GM18508 (cell line): Measurements from ENCODE around the gene MRPL14.
"Not testable (repeated sequence)": the region's sequence is repeated elsewhere in the genome, so short reads cannot be mapped to it uniquely, and the experiment has no call there.

Experiments used
- ATAC-seq: cut with Tn5 transposase; IDR thresholded peaks from one replicate; pipeline ENCODE4 v1.9.1; 2021; ENCODE audit warnings: moderate number of reproducible peaks; ENCODE audit not compliant: insufficient read depth, unreplicated experiment

The MRPL14 gene

GRCh38 chr6:44105146-44105545, 22.1 kb downstream of the MRPL14 start:
- no peak for ATAC-seq

DNA sequence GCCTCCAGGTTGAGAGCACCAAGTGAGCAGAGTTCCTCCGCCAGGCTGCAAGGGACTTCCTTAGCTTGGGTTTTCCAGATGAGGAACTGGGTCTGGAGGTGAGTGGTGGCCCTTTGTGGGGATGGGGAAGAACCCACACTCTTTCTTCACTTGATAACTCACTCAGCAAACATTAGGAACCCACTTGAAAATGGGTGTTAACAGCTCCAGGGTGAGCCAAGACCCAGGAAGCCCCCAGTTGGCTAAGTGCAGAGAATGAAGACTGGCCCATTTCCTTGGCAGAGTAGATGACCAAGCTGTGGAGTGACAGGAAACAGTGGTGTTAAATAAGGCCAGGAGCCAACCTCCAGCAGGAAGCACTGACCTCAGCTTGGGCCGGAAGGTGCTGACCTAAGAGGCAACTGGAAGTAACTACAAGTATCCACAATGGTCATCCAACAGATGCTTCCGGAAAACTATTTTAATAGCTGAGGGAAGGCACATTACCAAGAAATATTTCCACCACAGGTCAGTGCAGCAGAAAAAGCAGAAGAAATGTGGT, 22.7 kb downstream of the MRPL14 start:
- no peak for ATAC-seq

DNA sequence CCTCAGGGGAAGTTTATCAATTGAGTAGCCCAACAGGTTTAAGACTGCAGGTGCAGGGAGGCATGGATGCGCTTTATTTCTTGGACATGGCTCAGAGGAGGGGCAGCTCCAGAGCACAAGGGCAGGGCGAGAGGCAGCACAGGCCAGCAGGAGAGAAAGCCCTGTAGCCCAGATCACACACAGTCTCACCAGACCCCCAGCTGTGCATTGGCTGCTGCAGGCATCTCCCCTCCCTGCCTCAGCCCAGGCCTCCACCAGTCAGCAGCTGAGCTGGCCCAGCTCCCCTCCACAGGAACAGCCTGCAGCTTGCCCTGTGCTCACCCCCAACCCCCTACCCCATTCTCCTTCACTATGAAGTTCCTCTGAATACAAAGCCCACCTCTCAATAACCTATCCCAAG, 24.7 kb downstream of the MRPL14 start:
- no peak for ATAC-seq

- no peak for ATAC-seq
Observed at GRCh38 chr6:44101832-44102231, 25.4 kb downstream of the MRPL14 start.

DNA sequence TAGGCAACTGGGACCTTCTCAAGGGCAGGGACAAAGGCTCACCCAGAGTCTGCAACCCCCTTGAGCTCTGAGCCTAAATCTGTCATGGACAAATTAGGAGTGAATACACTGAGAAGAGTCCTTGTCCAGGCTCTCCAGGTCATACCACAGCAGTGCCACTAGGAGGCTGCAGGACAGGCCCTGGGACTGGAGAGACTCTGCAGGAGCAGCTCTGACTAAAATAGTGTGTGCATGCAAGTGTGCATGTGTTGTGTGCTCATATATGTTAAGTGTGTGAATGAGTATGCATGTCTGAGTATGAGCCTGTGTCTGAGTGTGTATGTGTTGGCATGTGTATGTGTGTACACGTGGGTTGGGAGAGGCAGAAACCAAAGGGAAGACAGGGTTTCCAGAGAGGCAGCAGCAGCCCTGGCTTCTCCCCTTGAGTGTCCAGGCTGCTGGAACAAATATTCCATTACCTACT, 27.1 kb downstream of the MRPL14 start:
- no peak for ATAC-seq

- no peak for ATAC-seq
Observed at GRCh38 chr6:44099192-44099591, 28.1 kb downstream of the MRPL14 start.

DNA sequence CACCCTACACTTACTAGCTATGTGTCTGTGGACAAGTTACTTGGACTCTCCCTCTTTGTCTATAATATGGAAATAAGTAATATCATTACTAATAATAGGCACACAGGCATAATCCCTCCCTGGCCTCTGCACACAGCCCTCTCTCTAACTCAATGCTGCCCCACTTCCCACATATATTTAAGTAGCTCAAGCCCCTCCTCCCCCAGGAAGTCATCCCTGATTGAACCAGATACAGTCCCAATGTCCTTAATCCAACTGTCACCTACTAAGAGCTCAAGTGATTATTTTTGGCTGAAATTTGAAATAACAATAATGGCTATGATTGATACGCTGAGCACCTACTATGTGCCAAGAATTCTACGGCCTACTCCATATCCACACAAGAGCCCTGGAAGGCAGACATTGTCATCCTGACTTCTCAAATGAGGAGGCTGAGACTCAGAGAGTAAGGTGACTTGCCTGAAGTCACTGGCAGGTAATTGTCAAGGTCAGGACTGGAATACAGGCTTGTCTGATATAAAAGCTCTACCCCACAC, 29.4 kb downstream of the MRPL14 start:
- ATAC-seq = no peak

DNA sequence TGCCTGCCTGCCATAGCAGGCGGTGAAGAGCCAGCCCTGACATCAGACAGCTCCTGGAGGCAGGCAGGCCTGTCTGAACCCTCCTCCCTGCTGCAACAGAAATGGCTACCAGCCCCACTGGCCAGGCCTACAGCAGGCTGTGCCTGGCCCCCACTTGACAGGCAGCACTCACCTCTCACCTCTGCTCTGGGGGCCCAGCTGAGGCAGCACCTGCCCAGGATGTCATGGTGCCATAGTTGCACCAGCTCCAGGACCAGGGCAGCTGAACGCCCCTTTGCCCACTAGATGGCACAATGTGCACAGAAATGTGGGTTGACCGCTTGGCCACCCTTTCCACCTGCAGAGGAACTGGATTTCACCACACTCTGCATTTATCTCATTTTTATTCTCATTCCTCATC, 30.6 kb downstream of the MRPL14 start:
- no peak for ATAC-seq

- not testable (repeated sequence) for ATAC-seq
Observed at GRCh38 chr6:44095243-44095623, 32.0 kb downstream of the MRPL14 start.

GRCh38 chr6:44094403-44095242, 32.6 kb downstream of the MRPL14 start:
- no peak for ATAC-seq

GRCh38 chr6:44093750-44094402, 33.4 kb downstream of the MRPL14 start:
- no peak for ATAC-seq

DNA sequence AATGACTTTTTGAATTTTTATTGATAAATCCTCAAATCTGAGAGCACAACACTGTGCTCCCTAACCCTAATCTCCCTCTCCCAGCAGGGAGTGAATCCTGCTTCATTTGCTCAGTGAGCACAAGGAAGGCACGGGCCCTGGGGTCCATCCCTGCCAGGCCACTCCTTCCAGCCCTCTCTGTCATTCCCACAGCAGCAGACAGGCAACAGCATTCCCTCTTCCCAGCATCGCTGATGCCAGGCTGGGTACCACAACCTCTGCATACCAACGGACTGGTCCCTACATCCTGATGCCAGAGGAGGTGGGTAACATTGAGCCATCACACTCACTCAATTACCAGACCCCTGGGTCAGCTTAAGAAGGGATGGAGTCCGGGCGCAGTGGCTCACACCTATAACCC, 34.2 kb downstream of the MRPL14 start:
- ATAC-seq = no peak

DNA sequence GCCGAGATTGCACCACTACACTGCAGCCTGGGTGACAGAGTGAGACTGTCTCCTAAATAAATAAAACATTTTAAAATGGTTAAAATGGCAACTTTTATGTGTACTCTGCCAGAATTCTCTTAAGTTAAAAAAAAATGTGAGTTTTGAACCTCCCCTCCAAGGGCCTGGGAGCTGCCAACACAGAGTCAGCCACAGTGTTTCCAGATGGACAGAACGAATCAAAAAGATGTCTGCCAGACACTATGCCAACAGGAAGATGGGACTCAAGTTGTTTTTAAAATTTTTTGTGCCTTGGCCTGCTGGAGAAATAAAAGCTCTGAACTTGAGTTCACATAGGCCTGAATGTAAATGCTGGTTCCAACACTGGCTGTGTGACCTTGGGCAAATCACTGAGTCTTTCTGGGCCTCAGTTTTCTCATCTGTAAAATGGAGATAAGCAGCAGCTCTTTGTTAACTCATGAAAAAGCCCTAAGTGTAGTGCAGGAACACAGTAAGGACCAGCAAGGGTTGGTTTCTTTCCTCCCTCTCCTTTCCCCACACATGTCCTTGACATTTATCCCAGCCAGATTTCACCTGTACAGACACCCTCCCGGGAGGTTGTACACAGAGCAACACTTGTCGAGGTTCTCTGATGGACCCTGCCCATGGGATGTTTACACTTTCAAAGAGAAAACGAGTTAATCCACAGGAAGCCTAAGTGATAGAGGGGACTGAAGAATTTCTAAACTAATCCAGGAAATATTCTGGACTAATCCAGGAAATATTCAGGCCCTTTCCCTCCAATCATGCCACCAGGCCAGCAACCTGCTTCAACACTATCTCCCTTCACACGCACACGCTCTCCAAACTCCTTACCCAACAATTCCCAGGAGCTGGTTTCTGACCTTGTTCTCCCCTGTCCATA, 35.0 kb downstream of the MRPL14 start:
- no peak for ATAC-seq

DNA sequence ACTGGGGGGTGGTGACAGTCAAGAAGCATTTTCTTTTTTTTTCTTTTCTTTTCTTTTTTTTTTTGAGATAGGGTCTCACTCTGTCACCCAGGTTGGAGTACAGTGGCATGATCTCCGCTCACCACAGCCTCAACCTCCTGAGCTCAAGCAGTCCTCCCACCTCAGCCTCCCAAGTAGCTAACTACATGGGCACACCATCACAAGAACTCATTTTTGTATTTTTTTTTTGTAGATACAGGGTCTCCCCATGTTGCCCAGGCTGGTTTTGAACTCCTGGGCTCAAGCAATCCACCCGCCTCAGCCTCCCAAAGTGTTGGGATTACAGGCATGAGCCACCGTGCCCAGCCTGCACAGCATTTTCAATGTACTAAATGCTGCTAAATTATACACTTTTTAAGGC, 35.9 kb downstream of the MRPL14 start:
- ATAC-seq = not testable (repeated sequence)

DNA sequence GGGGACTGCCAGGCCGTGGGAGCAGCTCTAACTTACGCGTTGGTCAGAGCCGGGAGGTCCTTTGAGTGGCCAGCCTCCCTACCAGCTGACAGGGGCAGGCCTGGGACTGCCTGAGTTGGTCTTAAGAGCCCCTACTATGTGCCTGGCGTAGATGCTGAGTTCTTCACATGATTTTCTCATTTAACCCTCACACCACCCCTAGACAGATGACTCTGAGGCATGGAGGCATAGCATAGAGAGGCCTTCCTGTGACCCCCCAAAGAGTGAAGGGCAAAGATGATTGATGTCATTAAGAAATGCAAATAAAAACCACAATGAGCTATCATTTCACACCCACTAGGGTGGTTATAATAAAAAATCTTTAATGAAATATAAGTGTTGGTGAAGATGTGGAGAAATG, 36.8 kb downstream of the MRPL14 start:
- ATAC-seq = no peak

DNA sequence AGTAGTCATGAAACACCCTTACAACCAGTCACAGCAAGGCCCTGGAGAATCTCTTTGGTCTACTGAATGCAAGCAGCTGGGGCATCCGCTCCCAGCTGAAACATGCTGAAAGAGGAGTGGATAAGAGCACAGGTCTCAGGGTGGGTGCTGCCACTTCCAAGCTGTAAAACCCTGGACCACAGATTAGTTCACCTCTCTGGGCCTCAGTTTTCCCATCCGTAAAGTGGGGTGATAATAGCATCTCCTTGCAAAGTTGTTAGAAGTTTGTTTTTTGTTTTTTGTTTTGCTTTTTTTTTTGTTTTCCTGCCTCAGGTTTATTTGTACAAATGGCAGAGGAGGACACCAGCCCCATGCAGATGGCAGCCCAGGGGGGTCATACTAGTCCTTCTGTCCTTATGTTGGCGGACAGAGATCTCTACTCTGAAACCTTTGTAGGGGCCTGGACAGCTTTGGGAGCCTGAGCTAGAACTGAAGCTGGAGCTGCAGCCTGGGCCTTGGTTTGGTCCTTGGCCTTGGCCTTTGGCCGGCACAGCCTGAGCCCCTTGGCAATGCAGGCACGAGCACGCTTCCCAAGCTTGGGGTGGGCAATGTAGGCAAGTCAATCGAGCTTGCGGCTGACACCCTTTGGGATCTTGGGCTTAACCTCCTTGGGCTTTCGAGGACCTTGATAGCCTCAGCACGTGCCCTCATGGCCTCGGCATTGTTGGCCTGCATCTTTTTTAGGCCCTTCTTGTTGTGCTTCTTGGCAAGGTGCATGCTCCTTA, 38.2 kb downstream of the MRPL14 start:
- no peak for ATAC-seq

GRCh38 chr6:44087623-44088022, 39.6 kb downstream of the MRPL14 start:
- ATAC-seq = no peak

DNA sequence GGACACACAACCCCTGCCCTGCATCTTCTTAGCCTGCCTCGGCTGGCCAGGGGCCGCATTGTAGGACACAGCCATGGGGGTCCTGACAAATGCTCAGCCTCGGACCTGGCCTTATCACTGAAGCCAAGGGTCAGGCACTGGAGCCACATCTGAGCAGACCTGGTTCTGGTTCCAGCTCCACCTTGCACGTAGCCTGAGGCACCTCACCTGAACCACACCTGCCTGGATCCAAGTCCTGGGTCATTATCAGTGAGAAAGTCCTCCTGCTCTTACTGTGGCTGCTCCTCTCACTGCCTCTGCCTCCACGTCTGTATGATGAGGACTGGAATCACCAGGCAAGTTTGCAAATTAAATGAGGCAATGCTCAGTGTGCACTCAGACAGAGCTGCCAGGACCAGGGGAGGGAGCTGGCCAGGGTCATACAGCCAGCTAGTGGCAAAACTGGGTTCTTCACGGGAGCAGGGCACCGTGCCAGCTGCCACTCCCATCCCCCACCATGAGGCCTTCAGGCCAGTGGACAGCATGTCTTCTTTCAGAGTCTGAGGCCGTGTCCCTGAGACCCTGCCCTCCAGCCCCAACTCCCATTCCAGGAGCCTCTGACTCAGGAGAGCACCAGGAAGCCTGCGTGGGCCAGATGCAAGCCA, 40.2 kb downstream of the MRPL14 start:
- ATAC-seq = no peak

DNA sequence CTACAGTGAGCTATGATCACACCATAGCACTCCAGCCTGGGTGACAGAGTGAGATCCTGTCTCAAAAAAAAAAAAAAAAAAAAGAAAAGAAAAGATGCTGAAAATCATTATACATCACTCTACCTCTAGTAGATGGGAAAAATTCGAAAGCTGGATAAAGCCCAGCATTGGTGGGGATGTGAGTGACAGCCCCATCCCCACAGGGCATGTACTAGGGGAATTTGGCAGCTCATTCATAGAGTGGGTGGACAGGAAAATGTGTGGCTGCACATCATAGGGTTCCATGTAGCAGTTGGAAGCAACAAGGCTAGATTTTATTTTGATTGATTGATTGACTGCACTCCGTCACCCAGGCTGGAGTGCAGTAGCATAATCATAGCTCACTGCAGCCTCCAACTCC, 42.0 kb downstream of the MRPL14 start:
- ATAC-seq = no peak
